ENCODE measurements around the gene MRPL27.

MRPL27 gene

DNA sequence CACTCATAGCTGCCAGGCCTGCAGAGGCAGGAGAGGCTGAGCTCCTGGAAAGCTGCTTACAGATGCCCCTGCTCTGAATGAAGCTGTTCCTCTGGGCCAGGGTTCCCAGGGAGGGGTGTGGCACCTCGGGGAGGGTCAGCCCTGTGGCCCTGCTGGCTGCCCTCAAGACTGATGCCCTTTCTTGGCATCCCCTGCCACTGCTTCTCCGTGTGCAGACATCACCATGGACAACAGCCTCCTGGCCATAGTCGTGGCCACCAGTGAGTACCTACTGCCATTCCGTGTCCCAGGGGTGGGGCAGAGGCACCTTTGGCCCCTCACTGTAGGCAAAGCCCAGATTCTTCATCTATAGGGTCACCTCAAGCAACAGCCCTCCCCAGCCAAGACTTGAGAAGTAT, 8.9 kb downstream of the MRPL27 start:
- no peak for DNase-seq
- H3K36me3 ChIP-seq (replicated peaks) = peaks cover 35% of the 10 kb centered on the region
- TF ChIP-seq, protein P1, sequence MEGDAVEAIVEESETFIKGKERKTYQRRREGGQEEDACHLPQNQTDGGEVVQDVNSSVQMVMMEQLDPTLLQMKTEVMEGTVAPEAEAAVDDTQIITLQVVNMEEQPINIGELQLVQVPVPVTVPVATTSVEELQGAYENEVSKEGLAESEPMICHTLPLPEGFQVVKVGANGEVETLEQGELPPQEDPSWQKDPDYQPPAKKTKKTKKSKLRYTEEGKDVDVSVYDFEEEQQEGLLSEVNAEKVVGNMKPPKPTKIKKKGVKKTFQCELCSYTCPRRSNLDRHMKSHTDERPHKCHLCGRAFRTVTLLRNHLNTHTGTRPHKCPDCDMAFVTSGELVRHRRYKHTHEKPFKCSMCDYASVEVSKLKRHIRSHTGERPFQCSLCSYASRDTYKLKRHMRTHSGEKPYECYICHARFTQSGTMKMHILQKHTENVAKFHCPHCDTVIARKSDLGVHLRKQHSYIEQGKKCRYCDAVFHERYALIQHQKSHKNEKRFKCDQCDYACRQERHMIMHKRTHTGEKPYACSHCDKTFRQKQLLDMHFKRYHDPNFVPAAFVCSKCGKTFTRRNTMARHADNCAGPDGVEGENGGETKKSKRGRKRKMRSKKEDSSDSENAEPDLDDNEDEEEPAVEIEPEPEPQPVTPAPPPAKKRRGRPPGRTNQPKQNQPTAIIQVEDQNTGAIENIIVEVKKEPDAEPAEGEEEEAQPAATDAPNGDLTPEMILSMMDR (IDR thresholded peaks at IDR 0.05; ENCODE audit: low read depth, low read length, missing control alignments) = no peak
- no peak overlapping the region for H3K4me3 ChIP-seq (ENCODE audit: low read depth, low read length)
- no peaks in the 10 kb centered on the region for H3K27me3 ChIP-seq (replicated peaks)
- in situ Hi-C loops (cut with HindIII; ENCODE audit: low pct_ligation_motif_present, low sequenced_read_pairs) = no loop called here
- H3K27ac ChIP-seq = no peak overlapping the region

DNA sequence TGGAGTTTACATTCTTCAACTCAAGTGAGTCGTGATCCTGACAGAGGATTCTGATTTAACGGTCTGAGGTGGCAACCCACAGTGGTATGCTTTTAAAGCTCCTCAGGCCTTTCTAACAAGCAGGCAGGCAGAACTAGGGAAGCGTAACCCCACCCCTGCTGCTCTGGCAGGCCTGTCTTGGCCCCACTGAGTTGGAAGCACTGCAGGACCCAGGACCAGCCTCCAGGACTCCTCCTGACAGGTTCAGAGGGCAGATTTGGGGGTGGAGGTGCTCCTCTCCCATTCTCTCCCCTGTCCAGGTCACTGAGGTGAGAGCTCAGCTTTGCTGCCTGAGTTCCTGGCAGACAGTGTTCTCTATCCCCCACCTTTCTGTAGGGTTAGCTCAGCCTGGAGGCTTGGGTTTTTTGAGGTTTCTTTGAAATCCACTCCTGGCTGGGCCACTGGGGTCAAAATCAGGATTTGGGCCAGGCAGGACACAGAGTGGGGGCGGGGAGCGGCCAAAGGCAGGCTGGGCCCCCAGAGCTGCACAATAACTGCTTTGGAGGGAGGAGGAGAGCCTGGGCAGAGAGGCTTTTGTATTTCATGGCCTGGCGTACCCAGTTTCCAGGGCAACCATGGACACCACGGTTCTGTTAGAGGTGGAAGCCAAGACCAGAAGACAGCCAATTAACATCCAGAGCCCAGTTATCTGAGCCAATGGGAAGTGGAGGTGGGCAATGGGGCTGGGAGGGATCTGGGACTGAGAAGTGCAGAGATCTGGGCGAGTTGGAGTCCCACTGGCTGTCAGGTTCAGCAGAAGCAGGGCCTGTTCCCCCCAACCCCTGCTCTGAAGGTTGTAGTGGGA, 9.5 kb downstream of the MRPL27 start:
- peak; percentile 32 for DNase-seq
- TF ChIP-seq, protein P1 (IDR thresholded peaks at IDR 0.05; ENCODE audit: low read depth, low read length, missing control alignments) = no peak
- Histone ChIP-seq H3K4me3 (ENCODE audit: low read depth, low read length) (no peak overlapping the region), H3K27ac (no peak overlapping the region), H3K27me3 (replicated peaks) (no peaks in the 10 kb centered on the region), H3K36me3 (replicated peaks) (peaks cover 35% of the 10 kb centered on the region)
- in situ Hi-C loops (cut with HindIII; ENCODE audit: low pct_ligation_motif_present, low sequenced_read_pairs) = no loop called here

DNA sequence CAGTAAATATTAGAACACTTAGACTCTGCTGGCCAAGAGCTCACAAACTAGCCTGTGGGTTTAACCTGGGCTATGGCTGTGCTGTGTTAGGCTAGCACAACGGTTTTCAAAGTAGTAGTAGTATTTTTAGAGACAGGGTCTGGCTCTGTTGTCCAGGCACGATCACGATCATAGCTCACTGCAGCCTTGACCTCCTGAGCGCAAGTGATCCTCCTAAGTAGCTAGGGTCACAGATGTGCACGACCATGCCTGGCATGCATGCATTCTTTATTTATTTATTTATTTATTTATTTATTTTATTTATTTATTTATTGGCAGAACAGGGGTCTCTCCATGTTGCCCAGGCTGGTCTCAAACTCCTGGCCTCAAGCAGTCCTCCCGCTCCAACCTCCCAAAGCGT, 10.3 kb downstream of the MRPL27 start:
- Histone ChIP-seq H3K4me3 (ENCODE audit: low read depth, low read length) (no peak overlapping the region), H3K27me3 (replicated peaks) (no peaks in the 10 kb centered on the region), H3K36me3 (replicated peaks) (peaks cover 35% of the 10 kb centered on the region), H3K27ac (no peak overlapping the region)
- DNase-seq = no peak
- TF ChIP-seq, protein P1 (IDR thresholded peaks at IDR 0.05; ENCODE audit: low read depth, low read length, missing control alignments) = no peak
- in situ Hi-C loops (cut with HindIII; ENCODE audit: low pct_ligation_motif_present, low sequenced_read_pairs) = no loop called here

DNA sequence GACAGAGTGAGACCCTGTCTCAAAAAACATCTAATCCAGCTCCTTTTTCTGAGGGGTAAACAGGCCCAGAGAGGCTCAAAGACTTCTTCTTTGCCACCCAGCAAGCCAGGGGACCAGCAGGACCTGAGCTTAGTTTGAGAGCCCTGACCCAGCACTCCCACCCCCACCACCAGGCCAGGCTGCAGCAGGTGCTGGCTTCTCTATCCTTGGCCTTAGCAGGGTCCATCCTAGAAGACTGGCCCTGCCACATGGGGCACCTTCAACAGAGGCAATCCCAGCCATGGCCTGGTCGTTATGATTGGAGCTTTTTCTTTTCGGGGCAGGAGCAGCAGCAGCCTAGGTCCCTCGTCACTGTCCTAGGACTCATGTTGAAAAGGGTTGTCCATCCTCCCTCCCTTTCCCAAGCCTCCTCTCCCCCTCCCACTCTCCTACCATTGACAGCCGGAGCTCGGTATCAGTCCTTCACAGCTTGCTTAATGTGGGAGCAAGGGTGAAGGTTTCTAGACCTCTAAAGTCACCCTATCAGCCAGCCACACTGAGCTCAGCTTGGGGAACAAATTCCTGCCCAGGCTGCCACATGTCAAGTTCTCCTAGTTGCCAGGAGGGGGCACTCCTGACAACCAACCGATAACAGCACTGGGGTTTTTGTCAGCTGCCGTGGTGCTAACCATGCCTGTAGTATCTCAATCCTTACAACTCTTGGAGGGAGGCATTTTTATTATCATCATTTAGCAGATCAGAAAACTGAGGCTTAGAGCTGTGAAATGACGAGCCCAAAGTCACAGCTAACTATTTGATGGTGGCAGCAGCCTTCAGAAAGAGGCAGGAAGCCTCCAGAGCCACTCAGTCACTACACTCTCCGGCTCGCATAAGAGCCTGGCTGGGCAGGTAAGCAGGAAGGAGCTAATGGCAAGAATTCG, 11.2 kb downstream of the MRPL27 start:
- no peak overlapping the region for H3K4me3 ChIP-seq (ENCODE audit: low read depth, low read length)
- in situ Hi-C loops (cut with HindIII; ENCODE audit: low pct_ligation_motif_present, low sequenced_read_pairs) = no loop called here
- H3K27ac ChIP-seq = no peak overlapping the region
- peak; percentile 63 for DNase-seq
- peaks cover 32% of the 10 kb centered on the region for H3K36me3 ChIP-seq (replicated peaks)
- H3K27me3 ChIP-seq (replicated peaks) = no peaks in the 10 kb centered on the region
- TF ChIP-seq, protein P1 (IDR thresholded peaks at IDR 0.05; ENCODE audit: low read depth, low read length, missing control alignments) = peak; percentile 92

DNA sequence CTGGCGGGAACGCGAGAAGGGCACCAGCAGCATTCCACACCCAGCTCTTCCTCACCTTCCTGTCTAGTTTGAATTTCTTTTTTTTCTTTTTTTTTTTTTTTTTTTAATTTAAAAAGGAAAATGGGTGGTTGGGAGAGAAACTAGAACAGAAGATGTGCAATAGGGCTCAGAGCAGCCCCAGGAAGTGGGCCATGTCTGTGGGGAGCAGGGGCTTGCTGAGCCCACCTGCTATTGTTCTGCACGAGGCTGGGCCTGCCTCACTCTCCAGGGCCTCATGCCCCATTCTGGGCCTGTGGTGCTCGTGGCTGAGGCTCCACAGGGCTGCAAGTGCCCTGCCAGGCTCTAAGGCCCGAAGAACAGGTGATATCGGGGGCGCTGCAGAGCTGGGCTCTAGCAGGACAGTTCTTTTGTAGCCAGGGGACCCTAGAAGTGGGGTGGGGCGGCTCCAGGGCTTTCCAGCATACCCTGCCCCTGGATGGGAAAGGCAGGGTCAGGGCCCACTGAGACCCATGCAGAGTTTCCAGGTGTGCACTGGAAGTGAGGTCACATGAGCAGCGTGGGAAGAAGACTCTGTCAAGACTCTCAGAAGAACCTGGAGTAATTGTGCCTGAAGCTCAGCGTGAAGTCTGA, 12.4 kb downstream of the MRPL27 start:
- no peak overlapping the region for H3K4me3 ChIP-seq (ENCODE audit: low read depth, low read length)
- no peak for DNase-seq
- no peaks in the 10 kb centered on the region for H3K27me3 ChIP-seq (replicated peaks)
- in situ Hi-C loops (cut with HindIII; ENCODE audit: low pct_ligation_motif_present, low sequenced_read_pairs) = no loop called here
- H3K27ac ChIP-seq = no peak overlapping the region
- TF ChIP-seq, protein P1 (IDR thresholded peaks at IDR 0.05; ENCODE audit: low read depth, low read length, missing control alignments) = no peak
- H3K36me3 ChIP-seq (replicated peaks) = peaks cover 37% of the 10 kb centered on the region

Measured in brain microvascular endothelial cell (primary cell).